Measurements from ENCODE around the gene RAB11FIP3.
A peak's percentile ranks its signal among the peaks of the same experiment; 100 is the strongest.

RAB11FIP3 gene

DNA sequence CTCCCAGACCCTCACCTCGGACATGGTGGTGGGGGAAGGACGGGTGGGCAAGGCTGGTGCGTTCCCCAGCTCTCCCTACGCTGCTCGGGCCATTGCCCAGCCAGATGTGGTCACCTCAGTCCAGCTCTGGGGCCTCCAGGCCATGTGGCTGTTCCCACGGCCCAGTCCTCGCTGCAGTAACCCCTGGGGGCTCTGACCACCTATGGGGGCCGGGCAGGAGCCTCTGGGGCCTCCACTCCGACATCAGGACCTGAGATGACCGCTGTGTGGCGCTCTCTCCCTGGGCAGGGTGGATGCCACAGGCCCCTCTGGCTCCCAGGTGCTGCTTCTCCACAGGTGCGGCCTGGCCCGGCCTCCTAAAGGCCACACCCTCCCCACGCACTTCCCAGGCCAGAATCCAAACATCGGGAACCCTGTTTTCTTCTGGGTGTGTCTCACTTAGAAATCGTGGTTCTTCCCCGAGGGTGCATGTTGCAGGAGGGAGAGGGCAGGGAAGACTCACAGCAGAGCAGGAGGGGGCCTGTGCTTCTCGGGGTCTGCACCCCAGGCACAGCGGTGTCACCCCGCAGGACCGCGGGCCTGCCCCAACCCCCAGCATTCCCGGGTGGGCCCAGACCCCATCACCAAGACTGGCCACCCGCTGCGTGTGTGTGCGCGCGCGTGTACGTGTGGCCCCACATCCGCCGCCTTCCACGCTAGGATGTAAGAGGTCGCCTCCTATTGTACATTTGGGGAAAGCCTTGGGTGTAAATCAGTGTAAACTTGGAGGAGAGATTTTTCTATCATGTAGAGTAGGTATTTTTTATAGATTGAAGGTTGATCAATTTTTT lies 96.1 kb downstream of the RAB11FIP3 start:
- DNase-seq = no peak

- no peak for DNase-seq
Observed at GRCh38 chr16:522320-523096, 97.1 kb downstream of the RAB11FIP3 start.

- DNase-seq = no peak
Observed at GRCh38 chr16:523097-523741, 97.8 kb downstream of the RAB11FIP3 start.

- no peak for DNase-seq
Observed at GRCh38 chr16:524274-525040, 99.0 kb downstream of the RAB11FIP3 start.

DNA sequence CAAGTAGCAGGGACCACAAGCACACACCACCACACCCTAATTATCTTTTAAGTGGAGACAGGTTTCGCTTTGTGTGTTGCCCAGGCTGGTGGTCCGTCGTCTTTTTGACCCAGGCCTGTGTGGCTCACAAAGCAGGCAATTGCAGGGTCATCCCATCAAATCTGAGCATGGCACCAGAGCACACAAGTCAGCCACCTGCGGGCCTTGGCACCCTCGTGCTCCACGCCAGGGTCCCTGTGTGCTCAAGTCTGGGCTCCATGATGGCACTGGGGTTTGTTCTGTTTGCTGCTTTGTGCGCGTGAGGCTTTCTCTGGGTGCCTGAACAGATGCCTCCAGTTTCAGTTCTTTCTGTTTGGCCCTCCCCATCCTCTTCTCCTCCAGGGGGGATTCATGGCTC lies 99.7 kb downstream of the RAB11FIP3 start:
- DNase-seq = no peak

- no peak for DNase-seq
Observed at GRCh38 chr16:525520-526180, 100.2 kb downstream of the RAB11FIP3 start.

GRCh38 chr16:526181-527014 lies 100.9 kb downstream of the RAB11FIP3 start:
- peak; percentile 21 for DNase-seq

DNA sequence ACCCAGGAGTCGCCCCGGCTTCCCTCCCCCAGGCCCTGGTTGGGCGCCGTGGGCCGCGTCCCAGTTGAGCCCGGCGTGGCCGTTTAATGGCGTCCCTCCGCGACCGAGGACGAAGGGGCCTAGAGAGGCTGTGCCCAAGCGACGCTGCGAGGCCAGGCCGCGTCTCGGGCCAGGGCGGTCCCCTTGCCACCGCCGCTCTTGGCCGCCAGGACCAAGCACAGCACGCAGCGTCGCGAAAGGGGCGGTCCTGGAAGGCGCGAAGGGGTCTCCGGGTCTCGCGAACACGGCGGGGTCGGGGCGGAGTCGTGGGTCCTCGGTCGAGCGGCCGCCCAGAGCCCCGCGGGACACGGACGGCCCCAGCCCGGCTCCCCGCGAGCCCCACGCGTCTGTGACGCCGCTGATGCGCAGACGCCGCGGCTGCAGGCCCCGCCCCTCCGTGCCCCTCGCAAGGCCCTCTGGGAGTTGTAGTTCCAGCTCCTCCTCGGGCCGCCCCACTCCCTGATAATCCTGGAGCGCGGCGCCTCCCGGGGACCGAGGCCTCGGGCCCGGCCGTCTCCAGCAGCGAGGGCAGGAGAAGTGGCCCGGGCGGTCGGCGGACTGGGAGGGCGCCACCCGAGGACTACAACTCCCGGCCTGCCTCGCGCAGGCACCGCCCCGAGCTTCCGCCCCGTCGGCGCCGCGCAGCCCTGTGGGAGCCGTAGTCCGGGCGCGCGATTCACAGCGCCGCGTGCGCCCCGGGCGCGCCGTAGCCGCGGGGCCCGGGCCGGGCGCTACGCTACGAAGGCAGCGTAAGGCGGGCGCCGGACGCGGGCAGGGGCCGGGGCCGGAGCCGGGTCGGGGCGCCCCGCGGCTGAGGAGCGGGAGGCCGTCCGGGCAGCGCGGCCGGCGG lies 101.8 kb downstream of the RAB11FIP3 start, which contains the start of gene CAPN15:
Gene CAPN15 (plus strand): TSS at position 698 of the 889 bp plus-strand sequence. CDS start 19,127 bp downstream, outside the sequence.
- peak; percentile 75 for DNase-seq

DNA sequence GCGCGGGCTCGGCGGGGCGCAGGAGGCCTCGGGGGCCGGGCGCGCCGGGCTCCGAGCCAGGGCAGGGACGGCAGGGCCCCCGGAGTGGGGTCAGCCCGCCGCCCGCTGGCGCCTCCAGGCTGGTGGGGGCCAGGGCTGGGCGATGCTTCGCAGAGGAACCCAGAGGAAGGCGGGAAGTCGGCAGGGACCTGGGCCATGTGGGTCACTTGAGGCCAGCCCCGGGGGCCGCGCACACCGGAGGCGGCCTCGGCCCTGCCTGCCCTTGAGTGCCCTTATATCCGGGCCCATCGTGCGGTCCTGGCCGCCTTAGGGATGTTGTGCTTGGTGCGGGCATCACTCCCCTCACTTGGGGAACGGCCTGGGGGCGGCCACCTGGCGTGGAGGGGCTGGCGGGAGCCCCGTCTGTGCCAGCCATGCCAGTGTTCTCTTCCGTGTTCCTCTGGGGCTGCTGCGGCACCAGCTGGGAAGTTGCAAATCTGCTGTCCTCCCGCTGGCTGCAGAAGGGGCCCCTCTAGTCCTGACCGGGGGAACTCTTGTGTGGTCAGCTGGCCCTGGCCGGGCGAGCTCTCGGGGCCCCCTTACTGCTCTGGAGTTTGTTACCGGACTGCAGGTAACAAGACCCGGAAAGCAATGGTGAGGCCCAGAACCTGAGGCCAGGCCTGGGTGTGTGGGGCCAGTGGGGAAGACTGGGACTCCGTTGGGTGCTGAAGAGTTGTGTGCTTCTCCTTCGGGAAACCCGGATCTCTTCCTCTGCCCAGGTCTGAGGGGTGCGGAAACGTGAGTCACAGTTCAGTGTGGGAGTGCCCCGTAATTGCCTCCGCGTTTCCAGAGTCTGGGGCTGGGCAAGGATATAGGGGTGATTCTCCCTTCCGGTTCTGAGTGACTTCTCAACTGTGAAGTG lies 102.9 kb downstream of the RAB11FIP3 start:
- DNase-seq = no peak

- no peak for DNase-seq
Observed at GRCh38 chr16:529012-529575, 103.6 kb downstream of the RAB11FIP3 start.

DNA sequence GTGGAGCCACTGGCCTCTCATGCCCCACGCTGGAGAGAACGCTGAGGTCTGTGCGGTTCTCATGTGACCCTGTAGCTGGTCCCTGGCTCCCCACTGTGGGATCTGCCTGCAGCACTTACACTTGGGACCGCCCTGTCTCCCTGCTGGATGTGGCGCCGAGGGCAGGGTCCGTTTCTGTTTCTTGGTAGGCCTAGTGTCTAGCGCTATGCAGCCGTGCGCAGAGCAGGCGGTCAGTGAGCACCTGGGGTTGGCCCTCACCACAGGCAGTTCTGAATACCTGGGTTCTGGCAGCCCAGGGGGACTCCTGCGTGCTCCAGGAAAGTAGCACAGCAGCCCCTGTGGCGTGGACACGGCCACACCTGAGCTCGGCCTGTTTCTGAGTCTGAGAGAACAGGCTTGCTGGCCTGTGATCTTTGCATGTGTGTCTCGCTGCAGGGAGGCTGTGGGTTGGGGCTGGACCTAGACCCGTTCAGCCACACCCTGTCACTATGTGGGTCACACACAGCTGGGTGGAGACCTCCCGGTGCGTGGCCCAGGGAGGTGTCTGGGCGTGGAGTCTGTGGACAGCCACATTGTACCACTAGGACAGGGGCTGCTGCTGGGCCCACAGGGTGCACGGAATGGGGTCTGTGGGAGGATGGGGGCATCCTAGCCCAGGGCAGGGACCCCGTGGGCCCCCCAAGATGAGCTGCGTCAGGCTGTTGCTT lies 104.8 kb downstream of the RAB11FIP3 start:
- no peak for DNase-seq

GRCh38 chr16:531494-532125 lies 106.2 kb downstream of the RAB11FIP3 start:
- DNase-seq = no peak

- DNase-seq = no peak
Observed at GRCh38 chr16:533391-534123, 108.1 kb downstream of the RAB11FIP3 start.

- no peak for DNase-seq
Observed at GRCh38 chr16:534135-534534, 108.7 kb downstream of the RAB11FIP3 start.

GRCh38 chr16:534856-535445 lies 109.5 kb downstream of the RAB11FIP3 start:
- no peak for DNase-seq
